HG03139 (cell line): Measurements from ENCODE around the gene CDK3.

Experiments used
- ATAC-seq: cut with Tn5 transposase; IDR thresholded peaks from one replicate; pipeline ENCODE4 v1.9.1; 2021; ENCODE audit not compliant: unreplicated experiment

The CDK3 gene

DNA sequence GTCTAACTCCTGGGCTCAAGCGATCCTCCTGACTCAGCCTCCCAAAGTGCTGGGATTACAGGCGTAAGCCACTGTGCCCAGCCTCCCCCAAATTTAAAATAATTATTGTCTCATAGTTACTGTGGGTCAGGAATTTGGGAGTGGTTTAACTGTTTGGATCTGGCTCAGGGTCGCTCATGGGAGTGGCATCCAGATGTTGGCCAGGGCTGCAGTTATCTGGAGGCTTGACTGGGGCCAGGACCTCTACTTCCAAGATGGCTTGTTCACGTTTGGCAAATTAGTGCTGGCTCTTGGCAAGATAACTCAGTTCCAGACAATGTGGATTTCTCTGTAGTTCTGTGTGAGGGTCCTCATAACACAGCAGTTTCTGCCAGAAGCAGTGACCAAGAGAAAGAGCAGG, 13.6 kb upstream of the CDK3 start:
- ATAC-seq, result no peak

DNA sequence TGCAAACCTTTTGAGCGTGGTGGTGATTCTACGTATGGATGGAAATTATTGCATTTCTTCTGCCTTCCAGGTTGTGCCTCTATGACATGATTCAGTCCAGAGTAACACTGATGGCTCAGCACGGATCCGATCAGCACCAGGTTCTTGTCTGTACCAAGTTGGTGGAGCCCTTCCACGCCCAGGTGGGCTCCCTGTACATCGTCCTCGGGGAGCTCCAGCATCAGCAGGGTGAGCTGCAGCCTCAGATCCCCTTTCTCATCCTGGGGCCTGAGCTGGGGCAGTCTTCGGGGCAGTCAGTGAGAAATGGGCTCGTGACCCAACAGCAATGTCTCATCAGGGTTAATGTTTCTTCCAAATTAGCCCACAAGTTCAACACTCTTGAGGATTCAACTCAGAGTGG, 9.3 kb upstream of the CDK3 start:
- ATAC-seq, result no peak

DNA sequence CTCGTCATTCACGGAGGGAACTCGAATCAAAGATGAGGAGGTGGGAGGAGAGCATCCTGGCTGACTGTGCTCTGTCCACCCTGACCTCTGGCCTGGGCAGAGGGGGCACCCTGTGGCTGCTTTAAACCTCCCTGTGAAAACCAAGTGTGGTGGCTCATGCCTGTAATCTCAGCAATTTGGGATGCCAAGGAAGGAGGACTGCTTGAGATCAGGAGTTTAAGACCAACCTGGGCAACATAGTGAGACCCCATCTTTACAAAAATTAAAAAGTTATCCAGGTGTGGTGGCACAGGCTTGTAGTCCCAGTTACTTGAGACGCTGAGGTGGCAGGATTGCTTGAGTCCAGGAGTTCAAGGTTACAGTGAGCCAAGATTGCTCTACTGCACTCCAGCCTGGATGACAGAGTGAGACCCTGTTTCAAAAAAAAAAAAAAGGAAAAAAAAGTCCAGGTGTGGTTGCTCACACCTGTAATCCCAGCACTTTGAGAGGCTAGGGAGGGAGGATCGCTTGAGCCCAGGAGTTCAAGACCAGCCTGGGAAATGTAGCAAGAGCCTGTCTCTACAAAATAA, 5.8 kb upstream of the CDK3 start:
- ATAC-seq, result no peak

DNA sequence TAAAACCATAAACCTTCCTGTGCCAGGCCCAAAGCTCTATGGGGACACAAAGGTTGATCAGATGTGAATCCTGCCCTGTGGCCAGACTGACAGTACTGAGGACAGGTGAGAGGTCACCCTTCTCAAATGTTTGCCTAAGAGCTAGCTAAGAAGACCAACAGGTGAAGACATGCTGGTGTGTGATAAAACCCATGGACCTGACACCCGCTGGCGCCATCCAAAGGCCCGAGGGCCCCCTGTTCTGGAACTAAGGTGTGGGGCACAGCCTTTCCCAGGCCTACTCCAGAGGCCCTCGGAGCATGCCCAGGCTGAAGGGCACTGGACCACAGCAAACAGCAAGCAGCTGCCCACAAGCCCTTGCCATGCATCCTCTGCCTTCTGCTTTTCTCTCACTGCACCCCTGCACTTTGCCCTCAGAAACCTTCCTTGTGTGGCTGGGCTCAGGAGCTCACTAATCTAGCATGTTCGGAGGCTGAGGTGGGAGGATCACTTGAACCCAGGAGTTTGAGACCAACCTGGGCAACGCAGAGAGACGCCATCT, 5.2 kb upstream of the CDK3 start:
- no peak for ATAC-seq

DNA sequence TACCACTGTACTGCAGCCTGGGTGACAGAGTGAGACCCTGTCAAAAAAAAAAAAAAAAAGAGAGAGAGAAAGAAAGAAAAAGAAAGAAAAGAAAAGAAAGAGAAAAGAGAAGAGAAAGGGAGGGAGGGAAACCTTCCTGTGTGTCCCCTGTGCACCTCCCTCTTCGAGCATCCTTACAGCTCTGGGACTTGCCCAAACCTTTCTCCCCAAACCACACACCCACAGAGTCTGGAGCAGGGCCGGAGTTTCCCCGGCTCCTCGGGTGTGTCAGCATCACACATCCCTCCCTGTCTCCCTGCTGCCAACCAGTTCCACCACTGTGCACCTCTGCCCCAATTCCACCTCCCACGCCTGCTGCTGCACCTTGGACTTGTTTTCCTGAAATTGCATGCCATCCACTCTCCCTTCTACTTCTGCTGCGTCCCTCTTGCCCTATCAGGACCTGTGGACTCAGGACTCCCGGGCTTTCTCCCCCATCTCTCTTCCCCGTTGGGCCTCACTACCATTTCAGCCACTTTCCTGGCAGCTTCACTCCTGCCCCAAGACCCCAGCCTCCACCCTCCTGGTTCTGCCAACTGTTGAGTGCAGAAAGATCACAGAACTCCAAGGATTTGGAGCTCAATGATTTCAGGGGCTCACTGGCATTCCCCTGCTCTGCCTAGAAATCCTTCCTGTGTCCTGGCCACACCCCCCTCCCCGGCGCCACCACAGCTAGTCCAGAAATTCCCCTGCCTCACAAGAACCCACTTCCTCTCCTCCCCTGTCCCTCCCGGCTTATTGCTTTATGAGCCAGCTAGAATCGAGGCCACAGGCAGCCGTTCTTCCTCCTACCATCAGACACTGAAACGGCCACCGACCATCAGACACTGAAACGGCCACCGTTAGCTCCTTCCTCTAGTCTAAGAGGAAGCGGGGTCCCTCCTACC, 3.7 kb upstream of the CDK3 start:
- no peak for ATAC-seq

DNA sequence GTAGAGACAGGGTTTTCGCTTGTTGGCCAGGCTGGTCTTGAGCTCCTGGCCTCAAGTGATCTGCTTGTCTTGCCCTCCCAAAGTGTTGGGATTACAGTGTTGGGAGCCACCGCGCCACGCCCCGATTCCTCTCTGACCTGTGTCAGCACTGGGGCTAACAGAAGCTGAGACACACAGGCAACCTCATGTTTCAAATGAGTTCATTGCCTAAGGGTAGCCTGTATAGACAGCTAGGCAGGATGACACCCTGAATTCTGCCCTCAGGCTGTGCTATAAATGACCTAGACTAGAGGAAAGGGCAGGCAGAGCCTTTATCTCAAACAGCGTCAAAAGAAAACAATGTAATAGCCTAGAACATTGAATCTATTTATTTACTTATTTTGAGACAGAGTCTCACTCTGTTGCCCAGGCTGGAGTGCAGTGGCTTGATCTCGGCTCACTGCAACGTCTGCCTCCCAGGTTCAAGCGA, 2.3 kb upstream of the CDK3 start:
- ATAC-seq, result no peak

DNA sequence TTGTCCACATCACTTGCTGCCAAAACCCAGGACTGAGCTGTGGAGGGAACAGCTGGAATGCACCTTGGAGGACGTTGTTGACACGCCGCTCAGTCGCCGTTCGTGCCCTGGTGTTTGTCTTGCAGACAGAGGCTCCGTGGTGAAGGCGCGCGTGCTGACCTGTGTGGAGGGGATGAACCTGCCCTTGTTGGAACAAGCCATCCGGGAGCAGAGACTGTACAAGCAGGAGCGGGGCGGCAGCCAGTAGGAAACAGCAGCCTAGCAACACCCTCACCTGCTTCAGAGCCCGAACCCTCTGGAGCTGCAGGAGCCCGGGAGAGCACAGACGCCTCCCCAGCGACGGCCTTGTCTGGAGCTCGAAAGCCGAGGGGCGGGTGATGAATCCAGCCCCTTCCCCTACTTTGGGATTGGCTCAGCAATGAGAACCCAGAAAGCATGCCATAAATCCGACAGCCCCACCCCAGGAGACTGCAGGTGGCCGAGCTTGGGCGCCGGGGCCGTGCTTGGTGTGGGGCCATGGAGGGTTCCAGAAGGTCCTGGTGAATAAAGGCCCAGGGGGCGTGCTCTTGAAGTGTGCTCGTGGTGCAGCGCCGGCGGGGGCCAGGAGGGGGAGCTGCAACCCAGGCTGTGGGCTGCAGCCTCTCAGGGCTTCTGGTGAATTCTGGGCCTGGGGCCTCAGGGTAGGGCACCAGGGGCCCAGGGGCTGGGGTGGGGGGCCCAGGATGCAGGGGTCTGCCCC, 470 bp upstream of the CDK3 start:
- ATAC-seq, result no peak

DNA sequence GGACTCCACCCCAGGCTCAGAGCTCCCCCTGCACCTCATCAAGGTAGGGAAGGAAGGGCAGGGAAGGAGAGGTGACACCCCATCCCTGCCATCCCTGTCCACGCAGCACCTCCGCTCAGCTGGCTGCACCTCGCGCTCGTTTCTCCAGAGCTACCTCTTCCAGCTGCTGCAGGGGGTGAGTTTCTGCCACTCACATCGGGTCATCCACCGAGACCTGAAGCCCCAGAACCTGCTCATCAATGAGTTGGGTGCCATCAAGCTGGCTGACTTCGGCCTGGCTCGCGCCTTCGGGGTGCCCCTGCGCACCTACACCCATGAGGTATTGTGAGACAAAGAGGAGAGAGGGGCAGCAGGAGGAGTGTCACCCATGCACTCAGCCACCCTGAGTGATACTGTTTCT, 1.4 kb downstream of the CDK3 start:
- no peak for ATAC-seq

DNA sequence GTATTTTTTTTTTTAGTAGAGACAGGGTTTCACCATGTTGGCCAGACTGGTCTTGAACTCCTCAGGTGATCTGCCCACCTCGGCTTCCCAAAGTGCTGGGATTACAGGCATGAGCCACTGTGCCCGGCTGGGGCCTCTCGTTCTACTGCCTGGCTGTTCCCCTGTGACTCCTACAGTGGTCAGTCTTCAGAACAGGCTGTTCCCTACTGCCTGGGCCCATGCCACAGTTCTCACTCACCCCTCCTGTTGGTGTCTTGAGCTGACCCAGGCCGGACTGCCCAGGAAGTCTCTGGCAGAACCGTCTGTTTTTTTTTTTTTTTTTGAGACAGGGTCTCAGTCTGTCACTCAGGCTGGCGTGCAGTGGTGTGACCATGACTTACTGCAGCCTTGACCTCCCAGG, 3.3 kb downstream of the CDK3 start:
- ATAC-seq, result no peak

DNA sequence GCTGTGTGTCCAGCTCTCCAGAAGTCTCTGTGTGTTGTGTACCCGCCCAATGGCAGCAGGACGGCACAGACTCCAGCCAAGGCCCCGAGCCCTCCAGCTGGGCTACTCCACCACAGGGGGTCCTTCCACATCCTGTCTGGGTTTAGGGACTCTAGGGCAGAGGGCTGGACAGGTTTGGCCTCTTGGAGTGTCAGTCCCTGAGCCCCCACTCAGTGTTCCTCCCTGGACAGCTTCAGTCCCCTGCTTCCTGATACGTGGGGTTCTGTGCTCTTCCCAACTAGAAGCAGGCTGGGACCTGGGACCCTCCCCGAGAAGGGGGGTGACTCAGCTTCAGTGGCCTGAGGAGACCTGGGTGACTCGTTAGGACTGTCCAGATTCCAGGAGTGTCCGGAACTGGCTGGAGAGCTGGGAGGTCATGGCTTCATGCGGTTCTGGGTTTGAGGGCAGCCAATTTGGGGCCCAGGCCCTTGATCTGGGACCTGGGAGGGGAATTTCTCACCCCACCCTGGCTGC, 4.2 kb downstream of the CDK3 start:
- no peak for ATAC-seq

DNA sequence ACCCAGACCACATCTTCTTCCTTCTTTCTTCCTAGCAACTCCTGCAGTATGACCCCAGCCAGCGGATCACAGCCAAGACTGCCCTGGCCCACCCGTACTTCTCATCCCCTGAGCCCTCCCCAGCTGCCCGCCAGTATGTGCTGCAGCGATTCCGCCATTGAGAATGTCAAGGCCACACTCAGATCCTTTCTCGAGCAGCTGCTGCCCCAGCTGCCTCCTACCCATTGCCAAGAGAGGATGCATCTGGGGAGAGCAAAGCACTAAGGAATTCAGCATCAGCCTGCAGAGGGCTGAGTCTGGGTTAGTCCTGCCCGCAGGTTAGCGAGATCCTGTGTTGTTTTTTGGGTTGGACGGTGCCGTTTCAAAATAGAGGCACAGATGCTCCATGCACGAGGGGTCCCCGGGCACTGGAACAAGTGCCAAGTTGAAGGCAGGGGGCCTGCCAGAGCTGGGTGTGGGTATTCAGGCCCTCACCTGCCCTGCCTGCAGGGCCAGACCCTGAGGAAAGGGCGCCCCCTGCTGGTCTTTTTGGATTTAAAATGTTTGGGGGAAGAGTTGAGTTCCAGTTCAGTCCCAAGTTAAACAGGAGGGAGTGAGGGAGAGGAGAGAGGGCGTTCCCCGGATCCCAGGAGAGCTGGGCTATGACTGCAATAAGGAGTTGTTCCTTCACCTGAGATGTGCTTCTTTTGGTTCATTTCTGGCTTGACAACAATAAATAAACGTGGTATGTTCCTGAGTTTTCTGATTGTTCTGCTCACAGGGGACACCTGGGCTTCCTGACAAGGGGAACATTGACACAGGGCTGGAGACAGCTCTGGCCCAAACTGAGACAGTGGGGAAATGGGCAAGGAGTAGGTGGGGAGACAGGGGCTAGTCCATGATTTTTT, 4.9 kb downstream of the CDK3 start:
- no peak for ATAC-seq

DNA sequence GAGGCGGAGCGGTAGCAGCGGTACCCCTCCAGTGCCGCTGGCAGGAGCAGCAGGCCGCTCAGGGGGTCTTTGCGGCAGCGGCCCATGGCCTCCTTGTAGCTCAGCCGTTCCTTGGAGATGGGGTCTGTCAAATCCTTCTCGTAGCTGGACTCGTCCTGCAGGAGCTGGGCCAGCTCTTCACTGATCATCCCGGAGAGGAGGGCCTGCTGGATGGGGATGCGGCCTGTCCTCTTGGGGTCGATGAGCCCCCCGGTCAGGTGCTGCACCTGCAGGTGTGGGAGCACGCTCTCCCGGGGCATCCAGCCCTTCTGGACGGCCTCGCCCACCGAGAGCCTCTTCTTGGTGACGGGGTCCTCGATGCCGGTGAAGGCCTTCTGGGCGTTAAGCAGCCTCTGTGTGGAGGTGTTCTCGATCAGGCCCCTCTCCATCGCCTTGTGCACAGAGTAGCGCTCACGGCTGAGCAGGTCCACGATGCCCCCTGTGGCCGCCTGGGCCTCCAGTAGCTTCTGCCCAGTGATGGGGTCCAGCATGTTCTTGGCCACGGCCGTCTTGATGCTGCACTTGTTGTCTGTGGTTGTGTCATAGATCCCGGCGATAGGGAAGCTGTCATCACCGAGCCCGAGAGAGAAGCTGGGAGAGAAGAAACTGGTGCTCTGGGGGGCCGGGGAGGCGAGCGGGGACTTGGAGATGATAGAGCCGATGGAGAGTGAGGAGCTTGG, 6.6 kb downstream of the CDK3 start:
- no peak for ATAC-seq

DNA sequence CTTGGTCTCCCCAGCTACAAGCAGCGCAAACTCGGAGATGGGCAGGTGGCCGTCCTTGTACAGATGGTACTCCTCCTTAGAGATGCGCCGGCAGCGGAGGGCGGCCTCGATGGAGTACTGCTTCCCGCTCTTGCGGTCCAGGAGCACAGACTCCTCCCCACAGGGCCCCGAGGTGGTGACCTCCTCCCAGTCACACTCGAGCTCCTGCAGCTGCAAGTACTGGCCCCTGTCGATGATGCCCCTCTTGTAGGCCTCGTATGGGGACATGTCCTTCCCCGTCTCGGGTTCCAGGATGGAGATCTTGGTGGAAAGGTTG, 7.2 kb downstream of the CDK3 start:
- ATAC-seq, result no peak

DNA sequence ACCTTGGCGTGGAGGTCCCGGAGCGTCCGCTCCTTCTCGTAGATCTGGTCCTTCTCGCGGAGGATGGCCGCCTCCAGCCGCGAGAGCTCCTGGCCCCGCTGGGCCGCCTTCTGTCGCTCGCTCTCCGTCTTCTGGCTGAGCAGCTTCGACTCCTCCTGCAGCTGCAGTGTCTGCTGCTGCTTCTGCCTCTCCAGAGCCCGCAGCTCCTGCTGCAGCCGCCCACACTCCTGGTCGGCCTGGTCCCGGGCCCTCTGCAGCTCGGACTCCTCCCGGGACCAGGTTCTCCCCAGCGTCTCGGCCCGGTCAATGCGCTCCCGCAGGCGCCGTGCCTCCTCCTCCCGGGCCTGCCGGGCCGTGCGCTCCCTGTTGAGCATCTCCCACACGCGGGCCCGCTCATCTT, 7.6 kb downstream of the CDK3 start:
- no peak for ATAC-seq

DNA sequence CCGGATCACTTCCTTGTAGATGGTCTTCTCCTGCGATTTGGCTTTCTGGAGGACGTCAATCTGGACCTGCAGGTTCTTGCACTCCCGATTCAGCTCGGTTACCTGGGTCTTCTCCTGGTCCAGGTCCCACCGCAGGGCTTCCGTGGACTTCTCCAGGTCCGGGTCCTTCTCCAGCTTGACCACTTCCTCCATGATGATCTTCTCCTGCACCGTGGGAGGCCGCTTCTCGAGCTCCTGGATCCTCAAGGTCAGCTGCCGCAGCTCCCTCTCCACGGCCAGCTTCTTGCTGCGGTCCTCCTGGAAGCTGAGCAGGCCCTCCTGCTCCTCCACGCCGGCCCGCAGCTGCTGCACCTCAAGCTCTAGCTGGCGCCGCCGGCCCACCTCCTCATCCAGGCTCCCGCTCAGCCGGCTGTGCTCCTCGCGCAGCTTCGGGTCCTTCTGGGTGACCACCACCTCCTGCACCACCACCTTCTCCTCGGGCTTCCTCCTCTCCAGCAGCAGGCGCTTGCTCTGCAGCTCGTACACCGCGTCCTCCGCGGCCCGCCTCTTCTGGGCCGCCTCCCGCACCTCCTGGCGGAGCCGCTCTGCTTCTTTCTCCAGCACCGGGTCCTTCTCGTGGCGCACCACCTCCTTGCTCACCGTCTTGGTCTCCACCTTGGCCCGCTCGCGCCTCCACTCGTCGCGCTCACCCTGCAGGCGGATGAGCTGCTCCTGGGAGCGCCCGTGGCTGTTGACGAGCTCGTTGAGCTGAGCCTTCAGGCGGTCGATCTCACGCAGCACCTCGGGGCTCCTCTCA, 8.2 kb downstream of the CDK3 start:
- ATAC-seq, result no peak

DNA sequence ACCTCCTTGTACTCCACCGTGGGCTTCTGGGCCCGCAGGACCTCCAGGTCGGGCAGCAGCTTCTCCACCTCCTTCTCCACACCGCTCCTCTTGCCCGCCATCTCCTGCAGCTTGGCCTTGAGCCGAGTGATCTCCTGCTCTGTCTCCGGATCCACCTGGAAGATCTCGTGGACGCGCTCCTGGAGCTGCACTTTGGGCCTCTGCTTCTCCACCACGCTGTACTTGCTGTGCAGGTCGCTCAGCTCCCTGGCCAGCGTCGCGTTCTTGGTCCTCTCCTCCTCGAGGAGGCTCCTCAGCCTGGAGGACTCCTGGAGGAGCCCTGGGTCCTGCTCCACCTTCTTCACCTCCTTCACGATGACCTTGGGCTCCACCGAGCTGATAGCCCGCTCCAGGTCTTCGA, 8.8 kb downstream of the CDK3 start:
- no peak for ATAC-seq

DNA sequence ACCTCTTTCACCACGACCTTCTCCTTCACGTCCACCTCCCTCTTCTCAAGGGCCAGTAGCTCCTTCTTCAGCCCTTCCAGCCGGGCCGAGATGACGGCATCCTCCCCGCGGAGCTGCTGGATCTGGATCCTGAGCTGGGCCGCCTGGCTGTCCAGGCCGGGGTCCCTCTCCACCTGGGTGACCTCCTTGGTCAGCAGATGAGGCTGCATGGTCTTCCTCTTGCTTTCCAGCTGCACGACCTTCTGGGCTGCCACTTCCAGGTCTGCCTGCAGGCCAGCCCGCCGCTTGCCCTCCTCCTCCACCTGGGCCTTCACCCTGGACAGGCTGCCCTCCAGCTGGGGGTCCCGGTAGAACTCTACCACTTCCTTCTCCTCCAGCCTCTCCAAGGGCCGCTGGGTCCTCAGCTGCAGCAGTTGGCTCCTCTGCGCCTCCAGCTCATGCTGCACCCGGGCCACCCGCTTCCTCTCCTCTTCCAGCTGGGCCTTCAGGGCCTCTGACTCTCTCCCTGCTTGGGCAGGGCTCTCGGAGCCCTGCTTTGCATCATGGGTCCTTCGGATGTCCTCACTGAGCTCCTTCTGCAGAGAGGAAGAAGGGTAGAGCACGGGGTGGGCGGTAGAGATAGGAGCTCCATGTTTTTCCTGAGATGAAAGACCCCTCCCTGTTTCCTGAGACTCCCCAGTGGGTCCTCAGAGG, 9.5 kb downstream of the CDK3 start:
- ATAC-seq, result no peak

DNA sequence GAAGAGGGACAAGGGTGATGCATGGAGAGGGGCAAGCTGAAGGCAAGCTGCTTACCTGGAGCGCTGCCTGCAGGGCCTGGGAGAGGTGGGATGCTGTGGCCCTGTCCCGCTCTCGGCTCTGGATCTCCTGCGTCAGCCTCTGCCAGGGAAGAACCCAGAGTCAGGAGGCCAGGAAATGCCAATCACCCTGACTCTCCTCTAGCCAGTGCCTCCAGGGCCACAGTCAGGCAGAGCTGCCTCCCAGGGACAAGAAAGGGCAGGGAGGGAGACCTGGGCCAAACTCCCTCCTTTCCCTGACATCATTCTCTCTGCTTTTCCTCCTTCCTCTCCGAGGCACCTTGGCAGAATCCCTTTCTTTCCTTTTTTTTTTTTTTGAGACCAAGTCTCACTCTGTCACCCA, 11.3 kb downstream of the CDK3 start:
- ATAC-seq, result no peak
